Measurements from ENCODE around the gene SPATA9.

The SPATA9 gene

DNA sequence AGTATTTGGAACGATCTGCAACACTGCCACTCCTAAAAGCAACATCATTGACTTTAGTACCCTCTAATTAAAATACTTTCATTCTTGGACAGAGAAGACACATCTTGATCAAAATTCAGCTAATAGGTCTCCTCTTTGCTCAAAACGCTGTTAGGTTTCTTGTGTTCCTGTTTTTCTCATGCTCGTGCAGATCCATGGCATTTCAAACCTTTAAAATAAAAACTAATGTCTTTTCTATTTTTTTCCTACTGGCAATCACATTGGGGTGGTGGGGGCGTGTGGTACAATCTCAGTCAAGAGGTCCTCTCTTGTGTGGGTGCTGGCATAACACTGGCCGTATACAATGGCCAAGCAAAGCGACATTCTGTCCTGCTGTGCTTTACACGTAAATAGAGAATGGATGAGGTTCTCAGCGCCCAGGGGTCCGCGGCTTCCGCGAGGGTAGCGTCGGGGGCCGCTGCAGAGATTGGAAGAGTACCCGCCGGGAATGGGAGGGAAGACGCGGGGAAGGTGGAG is 63.2 kb downstream of the SPATA9 start:
- no peak for DNase-seq (ENCODE audit: low read depth)

GRCh38 chr5:95619096-95619495 is 63.7 kb downstream of the SPATA9 start:
- no peak for DNase-seq (ENCODE audit: low read depth)

- no peak for DNase-seq (ENCODE audit: low read depth)
These were observed 65.7 kb downstream of the SPATA9 start for GRCh38 chr5:95617057-95617456.

- no peak for DNase-seq (ENCODE audit: low read depth)
These were observed 67.7 kb downstream of the SPATA9 start for GRCh38 chr5:95615164-95615467.

DNA sequence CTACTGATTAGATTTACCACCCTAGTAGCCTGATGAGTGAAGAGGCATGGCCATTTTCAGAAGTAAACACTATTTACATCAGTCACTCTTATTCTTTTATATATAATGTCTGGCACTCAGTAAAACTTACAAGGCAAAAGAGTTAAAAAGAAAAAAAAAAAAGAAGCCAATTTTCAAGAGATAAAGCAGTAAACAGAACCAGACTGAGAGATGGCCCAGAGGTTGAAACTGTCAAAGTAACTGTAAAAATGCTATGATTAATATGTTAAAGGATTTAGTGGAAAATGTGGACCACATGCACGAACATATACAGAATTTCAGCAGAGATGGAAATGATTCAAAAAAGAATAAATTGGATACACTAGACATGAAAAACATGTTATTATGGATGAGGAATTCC is 69.3 kb downstream of the SPATA9 start:
- DNase-seq (ENCODE audit: low read depth), result no peak

GRCh38 chr5:95611396-95611795 is 71.4 kb downstream of the SPATA9 start:
- DNase-seq (ENCODE audit: low read depth), result no peak

DNA sequence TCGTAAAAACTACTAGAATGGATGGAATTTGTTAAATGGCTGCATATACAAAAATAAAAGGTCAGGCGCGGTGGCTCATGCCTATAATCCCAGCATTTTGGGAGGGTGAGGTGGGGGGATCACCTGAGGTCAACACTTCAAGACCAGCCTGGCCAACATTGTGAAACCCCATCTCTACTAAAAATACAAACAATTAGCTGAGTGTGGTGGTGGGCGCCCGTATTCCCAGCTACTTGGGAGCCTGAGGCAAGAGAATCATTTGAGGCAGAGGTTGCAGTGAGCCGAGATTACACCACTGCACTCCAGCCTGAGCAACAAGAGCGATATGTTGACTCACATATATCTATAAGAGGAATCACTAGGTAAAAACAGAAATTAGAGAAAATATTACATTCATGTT is 72.2 kb downstream of the SPATA9 start:
- DNase-seq (ENCODE audit: low read depth), result no peak

GRCh38 chr5:95609711-95610110 is 73.1 kb downstream of the SPATA9 start:
- DNase-seq (ENCODE audit: low read depth), result no peak

Measured in activated T-helper 1 cell treated with Interleukin-2 at 50 U/mL for 16 hours (primary cell).